Bronchial epithelial cell (primary cell): Measurements from ENCODE around the gene RASEF. TPM values are rescaled to one million over a fixed set of nuclear protein-coding genes. Genes with fewer than 3 reads are reported as not detected.
A peak's percentile ranks its signal among the peaks of the same experiment; 100 is the strongest.

ENCODE experiments used
- DNase-seq: peaks from one replicate; pipeline ENCODE4 v3.0.0-alpha.2; 2010; ENCODE audit warnings: low read depth
- FAIRE-seq: peaks from 2 replicates; lab custom pipeline; 2011; peaks lifted over from hg19 to GRCh38; lab: Jason Lieb, UNC
- H3K27me3 ChIP-seq: 2 replicates; pipeline ENCODE4 v1.5.1; 2011; ENCODE audit warnings: low read length; ENCODE audit not compliant: control insufficient read depth, insufficient read depth
- H3K36me3 ChIP-seq: 2 replicates; pipeline ENCODE4 v1.5.1; 2011; ENCODE audit warnings: low read length; ENCODE audit not compliant: control insufficient read depth, insufficient read depth
- H3K4me3 ChIP-seq: 2 replicates; pipeline ENCODE4 v1.5.1; 2011; ENCODE audit warnings: mild to moderate bottlenecking, low read depth, low read length, control low read depth
- CTCF ChIP-seq: IDR thresholded peaks from 2 replicates; pipeline ENCODE4 v1.5.1; 2011; ENCODE audit warnings: mild to moderate bottlenecking, moderate library complexity, low read length, control low read depth, inconsistent platforms; ENCODE audit not compliant: insufficient read depth, severe bottlenecking
- total RNA-seq: library from RNA; depleted of rRNA; stranded (reverse); fragments of >200 nt; gene quantifications from 2 replicates; pipeline ENCODE4 v1.2.1, GENCODE V29; 2014

RASEF gene
- total RNA-seq, 1 donor from 2014 or later, result 9.2 TPM

- no peak for FAIRE-seq
Measured at GRCh38 chr9:83035143-83035542, 27.8 kb downstream of the RASEF start.

GRCh38 chr9:83034587-83034986 is 28.4 kb downstream of the RASEF start:
- Histone ChIP-seq H3K27me3 (no peaks in the 10 kb centered on the region), H3K36me3 (no peaks in the 10 kb centered on the region), H3K4me3 (no peak overlapping the region)
- DNase-seq (peak; percentile 55), FAIRE-seq (no peak)
- TF ChIP-seq CTCF, result no peak

More at GRCh38 chr9:83035143-83035542, 27.8 kb downstream of the RASEF start:
- H3K4me3 ChIP-seq, result no peak overlapping the region
- H3K36me3 ChIP-seq, result no peaks in the 10 kb centered on the region
- no peak for DNase-seq
- TF ChIP-seq CTCF, result no peak
- no peaks in the 10 kb centered on the region for H3K27me3 ChIP-seq

GRCh38 chr9:83034026-83034425 is 28.9 kb downstream of the RASEF start:
- DNase-seq, result no peak
- H3K4me3 ChIP-seq, result no peak overlapping the region
- FAIRE-seq, result no peak
- H3K27me3 ChIP-seq, result no peaks in the 10 kb centered on the region
- TF ChIP-seq CTCF, result no peak
- no peaks in the 10 kb centered on the region for H3K36me3 ChIP-seq

- DNase-seq, result peak; percentile 71
- Histone ChIP-seq H3K4me3 (no peak overlapping the region), H3K27me3 (no peaks in the 10 kb centered on the region), H3K36me3 (no peaks in the 10 kb centered on the region)
- peak; percentile 87 for FAIRE-seq
- no peak for TF ChIP-seq CTCF
Measured at GRCh38 chr9:83032065-83032625, 30.8 kb downstream of the RASEF start.

GRCh38 chr9:83030391-83031107 is 32.4 kb downstream of the RASEF start:
- no peaks in the 10 kb centered on the region for H3K36me3 ChIP-seq
- FAIRE-seq (no peak), DNase-seq (no peak)
- no peak overlapping the region for H3K4me3 ChIP-seq
- TF ChIP-seq CTCF, result no peak
- no peaks in the 10 kb centered on the region for H3K27me3 ChIP-seq
